Pulmonary artery endothelial cell (primary cell): ENCODE results near the gene PLK2. TPM values are rescaled to one million over a fixed set of nuclear protein-coding genes. Genes with fewer than 3 reads are reported as not detected.

Experiments used
- DNase-seq: peaks from one replicate; pipeline ENCODE4 v3.0.0-alpha.2; 2011; ENCODE audit warnings: low read depth, low spot score
- total RNA-seq: library from RNA; depleted of rRNA; stranded (reverse); fragments of >200 nt; gene quantifications from 2 replicates; pipeline ENCODE4 v1.2.3, GENCODE V29; 2014

PLK2 gene
- total RNA-seq, 1 donor from 2014 or later, result 801 TPM

GRCh38 chr5:58450811-58451629 lies 8.9 kb downstream of the PLK2 start:
- DNase-seq, result no peak

GRCh38 chr5:58450018-58450417 lies 9.9 kb downstream of the PLK2 start:
- no peak for DNase-seq

GRCh38 chr5:58447226-58447625 lies 12.7 kb downstream of the PLK2 start:
- DNase-seq, result no peak

GRCh38 chr5:58446024-58446423 lies 13.9 kb downstream of the PLK2 start:
- no peak for DNase-seq

GRCh38 chr5:58444805-58445204 lies 15.1 kb downstream of the PLK2 start:
- no peak for DNase-seq

- no peak for DNase-seq
Observed at GRCh38 chr5:58440901-58441460, 18.9 kb downstream of the PLK2 start.

- DNase-seq, result no peak
Observed at GRCh38 chr5:58439094-58439644, 20.7 kb downstream of the PLK2 start.

GRCh38 chr5:58437661-58438060 lies 22.2 kb downstream of the PLK2 start:
- DNase-seq, result no peak

GRCh38 chr5:58431832-58432231 lies 28.1 kb downstream of the PLK2 start:
- DNase-seq, result no peak

- no peak for DNase-seq
Observed at GRCh38 chr5:58412932-58413331, 47.0 kb downstream of the PLK2 start.

- DNase-seq, result no peak
Observed at GRCh38 chr5:58412081-58412480, 47.8 kb downstream of the PLK2 start.

GRCh38 chr5:58411372-58411771 lies 48.5 kb downstream of the PLK2 start:
- DNase-seq, result no peak

GRCh38 chr5:58410441-58410840 lies 49.4 kb downstream of the PLK2 start:
- peak; percentile 77 for DNase-seq

GRCh38 chr5:58407042-58407719 lies 52.7 kb downstream of the PLK2 start:
- no peak for DNase-seq

- no peak for DNase-seq
Observed at GRCh38 chr5:58406394-58406793, 53.5 kb downstream of the PLK2 start.

GRCh38 chr5:58405175-58405574 lies 54.7 kb downstream of the PLK2 start:
- no peak for DNase-seq

- no peak for DNase-seq
Observed at GRCh38 chr5:58404734-58405133, 55.2 kb downstream of the PLK2 start.

Other genes starting within 250 kb of the PLK2 start
- gene GAPT, start 31.3 kb upstream of the PLK2 start, total RNA-seq, result not detected in 2 replicates
- 0.14 and 0.20 TPM in 2 replicates for gene RAB3C, start 123.0 kb upstream of the PLK2 start, total RNA-seq